GM12878 (cell line): ENCODE results near the gene HDDC3.

Experiments
- BRCA1 ChIP-seq: IDR thresholded peaks from 2 replicates; pipeline ENCODE4 v1.6.1; 2011; ENCODE audit warnings: low read depth, low read length, improper control_type of control experiment
- CTCF ChIP-seq, 3 experiments: IDR thresholded peaks in 2 of 3; conservative IDR thresholded peaks in 1 of 3; 2 replicates each; pipeline ENCODE4 v1.5.1; 2011; ENCODE audit warnings: low read depth in 3 of 3, low read length in 3 of 3, mild to moderate bottlenecking in 3 of 3, control low read depth in 2 of 3, moderate library complexity in 2 of 3, inconsistent platforms in 1 of 3, mixed read lengths in 1 of 3; ENCODE audit not compliant: control insufficient read depth in 2 of 3, insufficient read depth in 1 of 3; ENCODE audit errors: extremely low read depth in 1 of 3
- EGR1 ChIP-seq, 2 experiments: IDR thresholded peaks; 1 replicate in 1 of 2; 2 replicates in 1 of 2; pipeline ENCODE4 v1.6.1; 2011 to 2012; ENCODE audit warnings: low read depth in 2 of 2, low read length in 2 of 2, borderline replicate concordance in 1 of 2, mild to moderate bottlenecking in 1 of 2, moderate library complexity in 1 of 2
- KDM1A ChIP-seq: fragments of 200-600 bp; sonication (generic); IDR thresholded peaks from 2 replicates; pipeline ENCODE4 v1.6.1; 2016; ENCODE audit warnings: borderline replicate concordance
- SMARCA5 ChIP-seq: fragments of 450-650 bp; IDR thresholded peaks from 2 replicates; pipeline ENCODE4 v1.6.1; 2017; ENCODE audit warnings: mild to moderate bottlenecking
- SMC3 ChIP-seq: IDR thresholded peaks from 2 replicates; pipeline ENCODE4 v1.6.1; 2011; ENCODE audit warnings: low read length, improper control_type of control experiment, borderline replicate concordance
- TAF1 ChIP-seq: IDR thresholded peaks from 2 replicates; pipeline ENCODE4 v1.6.1; 2011; ENCODE audit warnings: mild to moderate bottlenecking, low read depth, low read length, borderline replicate concordance
- ZBTB4 ChIP-seq: fragments of 450-650 bp; formaldehyde crosslinking; IDR thresholded peaks from 2 replicates; pipeline ENCODE4 v1.4.0; 2022; ENCODE audit warnings: mild to moderate bottlenecking, moderate library complexity

- TF ChIP-seq TAF1 (no peak), ZBTB4 (CRISPR knock-in tag) (no peak), EGR1 (IDR thresholded peaks at IDR 0.05; ENCODE audit: borderline replicate concordance in 1 of 2, low read depth in 2 of 2, low read length in 2 of 2) (no peak), KDM1A (no peak), SMARCA5 (no peak), SMC3 (no peak), BRCA1 (no peak), CTCF (IDR thresholded peaks at IDR 0.05 in 2 of 3, conservative IDR thresholded peaks at IDR 0.05 in 1 of 3; ENCODE audit: control insufficient read depth in 2 of 3, extremely low read depth in 1 of 3, insufficient read depth in 1 of 3, low read depth in 3 of 3, low read length in 3 of 3) (no peak)
These were observed 10.2 kb upstream of the HDDC3 start for GRCh38 chr15:90942354-90943120.
